HG03135 (cell line): Measurements from ENCODE around the gene PPOX.

ENCODE experiments used
- ATAC-seq: cut with Tn5 transposase; IDR thresholded peaks from one replicate; pipeline ENCODE4 v1.9.1; 2021; ENCODE audit warnings: mild to moderate bottlenecking, moderate library complexity; ENCODE audit not compliant: unreplicated experiment

The PPOX gene

DNA sequence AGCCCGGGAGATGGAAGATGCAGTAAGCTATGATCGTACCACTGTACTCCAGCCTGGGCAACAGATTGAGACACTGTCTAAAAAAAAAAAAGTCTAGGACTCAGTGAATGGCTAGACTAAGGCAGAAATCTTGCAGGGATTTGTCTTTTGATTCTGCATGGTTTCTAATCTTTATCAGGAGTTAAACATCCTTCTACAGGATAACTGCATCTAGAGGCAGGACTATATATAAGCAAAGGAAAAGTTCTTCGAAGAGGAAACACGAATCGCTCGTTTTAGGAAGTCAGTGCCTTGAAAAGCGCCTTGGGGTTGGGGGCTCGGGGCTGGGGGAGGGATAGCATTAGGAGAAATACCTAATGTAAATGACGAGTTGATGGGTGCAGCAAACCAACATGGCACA, 13.1 kb upstream of the PPOX start:
- ATAC-seq = no peak

DNA sequence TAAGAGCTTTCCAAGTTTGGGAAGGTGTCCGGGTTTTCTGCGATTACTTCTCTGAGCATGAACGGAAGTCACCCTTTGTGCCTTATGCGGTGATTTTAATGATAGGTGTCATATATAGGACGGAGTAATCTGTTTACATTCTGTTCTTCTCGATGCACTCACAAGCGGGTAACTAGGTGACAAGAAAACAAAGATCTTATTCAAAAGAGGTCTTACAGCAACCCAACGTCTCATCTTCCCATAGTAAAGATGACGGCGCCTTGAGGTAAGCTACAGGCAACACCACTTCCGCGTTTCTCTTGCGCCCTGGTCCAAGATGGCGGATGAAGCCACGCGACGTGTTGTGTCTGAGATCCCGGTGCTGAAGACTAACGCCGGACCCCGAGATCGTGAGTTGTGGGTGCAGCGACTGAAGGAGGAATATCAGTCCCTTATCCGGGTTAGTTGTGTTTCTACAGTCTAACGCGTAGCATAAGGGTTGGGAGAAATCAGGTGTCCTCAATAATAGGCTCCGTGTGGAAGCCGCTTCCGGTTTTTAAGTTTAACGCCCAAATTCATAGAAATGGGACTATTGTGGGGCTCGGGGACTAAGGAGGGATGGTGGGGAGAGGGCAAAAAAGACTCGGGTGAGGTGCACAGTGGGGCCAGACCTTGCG, 12.4 kb upstream of the PPOX start, which contains the start of gene UFC1:
TSS of gene UFC1 (plus strand) at position 297 of the 656 bp plus-strand sequence. CDS start at position 317, 20 bp downstream.
- ATAC-seq = peak; percentile 68

DNA sequence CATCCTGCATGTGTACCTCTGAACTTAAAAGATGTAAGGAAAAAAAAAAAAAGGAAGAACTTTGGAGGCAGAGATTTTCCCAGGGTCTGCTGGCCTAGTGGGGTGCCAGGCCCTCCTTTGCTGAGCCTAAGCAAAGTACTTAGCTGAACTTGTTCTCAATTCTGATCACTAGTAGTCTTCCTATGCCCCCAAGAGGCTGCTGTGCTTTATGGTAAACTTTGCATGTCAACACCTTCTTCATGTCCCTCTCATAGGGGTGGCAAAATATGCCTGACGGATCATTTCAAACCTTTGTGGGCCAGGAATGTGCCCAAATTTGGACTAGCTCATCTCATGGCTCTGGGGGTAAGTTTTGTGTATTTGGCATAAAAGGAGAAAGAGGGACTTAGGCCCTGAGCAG, 8.4 kb upstream of the PPOX start:
- ATAC-seq = no peak

DNA sequence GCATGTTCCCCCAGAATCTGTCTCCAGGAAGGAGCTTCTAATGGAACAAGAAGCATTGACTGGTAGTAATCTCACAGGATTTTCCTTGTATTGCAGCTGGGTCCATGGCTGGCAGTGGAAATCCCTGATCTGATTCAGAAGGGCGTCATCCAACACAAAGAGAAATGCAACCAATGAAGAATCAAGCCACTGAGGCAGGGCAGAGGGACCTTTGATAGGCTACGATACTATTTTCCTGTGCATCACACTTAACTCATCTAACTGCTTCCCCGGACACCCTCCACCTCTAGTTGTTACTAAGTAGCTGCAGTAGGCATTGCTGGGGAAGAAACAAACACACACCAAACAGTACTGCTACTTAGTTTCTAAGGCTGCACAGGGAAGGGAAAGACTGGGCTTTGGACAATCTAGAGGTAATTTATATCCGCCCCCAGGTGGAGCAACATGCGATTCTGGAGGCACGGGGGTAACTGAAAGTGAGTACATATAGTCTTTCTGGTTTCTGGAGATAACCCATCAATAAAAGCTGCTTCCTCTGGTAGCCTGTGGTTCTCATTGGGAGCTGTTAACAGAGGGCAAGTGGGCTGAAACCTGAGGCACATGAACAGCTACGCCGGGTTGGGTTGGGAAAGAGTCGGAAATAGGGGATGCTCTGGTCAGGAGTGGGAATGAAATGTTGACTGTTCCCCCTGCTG, 7.8 kb upstream of the PPOX start:
- no peak for ATAC-seq

DNA sequence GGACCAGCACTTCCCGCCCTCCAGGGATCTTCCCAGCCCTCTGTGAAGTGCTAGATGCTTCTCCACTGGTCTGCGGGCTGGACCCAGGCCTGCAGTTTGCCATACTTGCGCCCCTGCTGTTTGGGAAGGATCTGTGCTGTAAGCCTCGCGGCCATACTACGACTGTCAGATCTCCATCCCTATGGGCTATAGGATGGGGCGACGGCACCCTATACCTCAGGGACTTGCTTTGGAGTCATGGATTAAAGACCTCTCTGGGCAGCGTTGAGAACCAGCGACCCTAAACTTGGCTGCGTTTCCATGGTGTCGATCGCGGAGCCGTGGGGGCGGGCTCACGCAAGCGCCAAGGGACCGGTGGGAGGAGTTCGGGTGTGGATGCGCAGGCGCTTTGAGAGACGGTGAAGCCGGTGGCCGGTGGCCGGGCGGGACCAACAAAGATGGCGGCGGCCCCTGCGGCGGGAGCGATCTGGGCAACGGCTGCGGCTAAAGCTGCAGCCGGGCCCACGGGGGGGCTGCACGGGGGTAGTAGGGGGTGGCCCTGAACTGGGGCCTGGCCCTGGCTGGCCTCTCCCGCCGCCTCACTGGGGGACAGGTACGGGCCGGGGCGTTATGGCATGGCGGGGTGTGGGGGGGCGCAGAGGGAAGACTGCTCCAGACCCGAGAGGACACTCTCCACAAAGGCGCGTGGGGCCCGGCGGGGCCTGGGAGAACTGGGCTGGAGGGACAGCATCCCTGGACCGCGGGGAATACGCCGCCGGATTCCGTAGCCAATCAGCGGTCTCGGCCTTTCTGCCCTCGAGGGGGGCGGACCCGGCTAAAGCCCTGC, 6.9 kb upstream of the PPOX start, which contains the start of gene USP21:
TSS of gene USP21 (plus strand) at position 414 of the 826 bp plus-strand sequence. CDS start 1,141 bp downstream, outside the sequence.
- ATAC-seq = peak; percentile 71

DNA sequence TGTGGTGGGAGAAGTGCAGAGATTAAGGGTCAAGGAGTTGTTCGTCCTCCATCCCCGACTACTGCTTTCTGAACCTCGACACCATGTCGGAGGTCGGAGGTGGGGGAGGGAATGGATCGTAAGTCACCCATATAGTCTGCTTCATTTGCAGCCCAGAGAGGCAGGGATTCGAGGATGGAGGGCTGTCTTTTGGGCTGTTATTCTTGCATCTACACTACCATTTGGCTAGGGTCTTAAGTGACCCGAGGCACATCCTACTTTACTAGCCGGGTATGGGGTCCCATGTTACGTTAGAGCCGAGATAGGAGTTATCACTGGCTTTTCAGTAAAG, 6.3 kb upstream of the PPOX start:
- peak; percentile 4 for ATAC-seq

DNA sequence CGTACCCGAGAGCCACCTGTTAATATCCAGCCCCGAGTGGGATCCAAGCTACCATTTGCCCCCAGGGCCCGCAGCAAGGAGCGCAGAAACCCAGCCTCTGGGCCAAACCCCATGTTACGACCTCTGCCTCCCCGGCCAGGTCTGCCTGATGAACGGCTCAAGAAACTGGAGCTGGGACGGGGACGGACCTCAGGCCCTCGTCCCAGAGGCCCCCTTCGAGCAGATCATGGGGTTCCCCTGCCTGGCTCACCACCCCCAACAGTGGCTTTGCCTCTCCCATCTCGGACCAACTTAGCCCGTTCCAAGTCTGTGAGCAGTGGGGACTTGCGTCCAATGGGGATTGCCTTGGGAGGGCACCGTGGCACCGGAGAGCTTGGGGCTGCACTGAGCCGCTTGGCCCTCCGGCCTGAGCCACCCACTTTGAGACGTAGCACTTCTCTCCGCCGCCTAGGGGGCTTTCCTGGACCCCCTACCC, 5.5 kb upstream of the PPOX start:
- no peak for ATAC-seq

DNA sequence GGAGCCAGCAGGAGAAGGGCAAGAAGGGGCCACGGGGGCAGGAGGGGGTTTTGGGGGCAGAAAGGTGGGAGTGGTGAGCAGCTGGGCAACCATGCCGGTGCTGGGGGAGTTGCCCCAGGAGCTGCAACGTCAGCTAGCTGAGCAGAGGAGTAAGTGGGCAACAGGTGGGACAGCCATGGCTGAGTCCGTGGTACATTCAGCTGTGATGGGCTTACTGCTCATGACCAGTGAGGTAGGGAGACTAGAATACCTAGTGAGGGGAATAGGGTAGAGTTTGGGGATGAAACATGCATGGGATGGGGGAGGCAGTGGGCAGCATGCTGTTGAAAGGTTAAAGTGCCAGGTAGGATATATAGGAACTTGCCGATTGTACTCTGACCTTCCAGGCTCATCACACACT, 4.6 kb upstream of the PPOX start:
- no peak for ATAC-seq

DNA sequence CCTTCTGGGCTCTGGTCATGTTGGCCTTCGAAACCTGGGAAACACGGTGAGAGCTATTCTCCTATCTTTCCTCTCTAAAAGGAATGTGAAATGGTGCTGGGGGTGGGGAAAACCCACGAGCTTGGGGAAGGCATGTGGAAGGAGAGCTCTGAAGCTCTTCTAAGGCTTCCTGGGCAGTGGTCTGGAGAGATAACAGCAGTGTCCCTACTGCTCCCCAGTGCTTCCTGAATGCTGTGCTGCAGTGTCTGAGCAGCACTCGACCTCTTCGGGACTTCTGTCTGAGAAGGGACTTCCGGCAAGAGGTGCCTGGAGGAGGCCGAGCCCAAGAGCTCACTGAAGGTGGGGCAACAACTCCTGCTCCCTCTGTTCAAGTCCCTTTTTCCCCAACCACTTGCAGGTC, 4.2 kb upstream of the PPOX start:
- no peak for ATAC-seq

DNA sequence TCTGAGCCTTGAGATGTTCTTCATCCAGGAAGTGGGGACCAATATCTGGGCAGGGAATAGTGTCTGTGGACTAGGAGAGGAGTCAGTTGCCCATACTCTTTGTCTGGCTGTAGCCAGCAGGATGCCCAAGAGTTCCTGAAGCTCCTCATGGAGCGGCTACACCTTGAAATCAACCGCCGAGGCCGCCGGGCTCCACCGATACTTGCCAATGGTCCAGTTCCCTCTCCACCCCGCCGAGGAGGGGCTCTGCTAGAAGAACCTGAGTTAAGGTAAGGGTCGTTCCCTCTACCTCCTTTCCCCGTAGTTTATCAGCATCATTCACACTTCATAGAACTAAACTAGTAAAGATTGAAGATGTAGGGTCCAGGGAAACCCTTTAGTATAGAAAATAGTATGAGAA, 3.4 kb upstream of the PPOX start:
- no peak for ATAC-seq

DNA sequence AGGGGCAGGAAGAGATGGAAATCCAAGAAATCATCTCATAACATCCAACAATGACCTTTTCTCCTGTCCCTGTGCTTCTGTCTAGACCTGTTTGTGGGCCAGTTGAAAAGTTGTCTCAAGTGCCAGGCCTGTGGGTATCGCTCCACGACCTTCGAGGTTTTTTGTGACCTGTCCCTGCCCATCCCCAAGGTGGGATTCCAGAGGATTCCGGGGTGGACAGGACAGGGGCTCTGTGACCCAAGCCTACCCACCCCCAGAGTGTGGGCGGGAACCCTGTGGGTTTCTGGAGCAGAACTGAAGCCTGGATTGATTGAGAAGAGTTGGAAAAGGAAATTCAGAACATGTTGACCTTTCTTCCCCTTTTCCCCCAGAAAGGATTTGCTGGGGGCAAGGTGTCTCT, 2.4 kb upstream of the PPOX start:
- ATAC-seq = no peak

DNA sequence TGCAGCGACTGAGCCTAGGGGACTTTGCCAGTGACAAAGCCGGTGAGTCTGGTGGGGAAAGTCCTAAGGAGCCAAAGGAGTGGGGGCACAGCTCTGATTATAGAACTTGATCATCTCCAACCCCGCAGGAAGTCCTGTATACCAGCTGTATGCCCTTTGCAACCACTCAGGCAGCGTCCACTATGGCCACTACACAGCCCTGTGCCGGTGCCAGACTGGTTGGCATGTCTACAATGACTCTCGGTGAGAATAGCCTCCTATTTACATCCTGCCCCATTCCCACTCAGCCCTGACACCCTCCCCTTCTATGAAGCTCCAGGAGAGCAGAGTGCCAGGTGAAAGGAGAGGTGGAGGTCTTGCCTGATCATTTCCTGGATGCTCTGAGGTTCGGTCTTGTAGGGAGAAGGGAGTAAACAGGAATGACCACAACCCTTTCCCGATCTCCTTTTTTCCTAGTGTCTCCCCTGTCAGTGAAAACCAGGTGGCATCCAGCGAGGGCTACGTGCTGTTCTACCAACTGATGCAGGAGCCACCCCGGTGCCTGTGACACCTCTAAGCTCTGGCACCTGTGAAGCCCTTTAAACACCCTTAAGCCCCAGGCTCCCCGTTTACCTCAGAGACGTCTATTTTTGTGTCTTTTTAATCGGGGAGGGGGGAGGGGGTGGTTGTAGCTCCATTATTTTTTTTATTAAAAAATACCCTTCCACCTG, 1.2 kb upstream of the PPOX start:
- no peak for ATAC-seq

DNA sequence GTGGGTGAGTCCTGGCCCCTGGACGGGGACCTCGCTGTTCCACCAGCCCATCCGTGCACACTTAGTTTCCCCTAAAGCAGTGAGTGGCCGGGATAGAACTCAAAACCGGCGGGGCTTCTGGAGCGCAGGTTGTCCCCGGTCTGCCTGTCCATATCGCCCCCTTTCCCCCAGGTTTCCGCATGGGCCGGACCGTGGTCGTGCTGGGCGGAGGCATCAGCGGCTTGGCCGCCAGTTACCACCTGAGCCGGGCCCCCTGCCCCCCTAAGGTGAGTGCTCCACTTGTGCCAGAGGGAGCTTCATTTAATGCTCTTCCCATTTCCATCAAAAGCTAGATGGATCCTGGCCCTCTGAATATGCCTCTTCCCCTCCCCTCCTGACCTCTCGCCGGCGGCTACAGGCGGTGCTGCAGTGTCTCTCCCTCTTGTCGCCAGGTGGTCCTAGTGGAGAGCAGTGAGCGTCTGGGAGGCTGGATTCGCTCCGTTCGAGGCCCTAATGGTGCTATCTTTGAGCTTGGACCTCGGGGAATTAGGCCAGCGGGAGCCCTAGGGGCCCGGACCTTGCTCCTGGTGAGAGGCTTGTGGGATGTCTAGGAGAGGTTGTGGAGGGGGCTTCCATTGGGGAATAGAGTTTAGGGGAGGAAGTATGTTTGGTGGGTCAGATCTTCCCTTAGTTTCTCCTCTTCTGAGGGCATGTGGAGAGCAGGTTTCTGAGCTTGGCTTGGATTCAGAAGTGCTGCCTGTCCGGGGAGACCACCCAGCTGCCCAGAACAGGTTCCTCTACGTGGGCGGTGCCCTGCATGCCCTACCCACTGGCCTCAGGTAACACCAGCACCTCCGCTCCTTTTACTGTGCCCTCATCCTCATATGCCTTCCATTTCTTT, 683 bp downstream of the PPOX start:
- no peak for ATAC-seq

DNA sequence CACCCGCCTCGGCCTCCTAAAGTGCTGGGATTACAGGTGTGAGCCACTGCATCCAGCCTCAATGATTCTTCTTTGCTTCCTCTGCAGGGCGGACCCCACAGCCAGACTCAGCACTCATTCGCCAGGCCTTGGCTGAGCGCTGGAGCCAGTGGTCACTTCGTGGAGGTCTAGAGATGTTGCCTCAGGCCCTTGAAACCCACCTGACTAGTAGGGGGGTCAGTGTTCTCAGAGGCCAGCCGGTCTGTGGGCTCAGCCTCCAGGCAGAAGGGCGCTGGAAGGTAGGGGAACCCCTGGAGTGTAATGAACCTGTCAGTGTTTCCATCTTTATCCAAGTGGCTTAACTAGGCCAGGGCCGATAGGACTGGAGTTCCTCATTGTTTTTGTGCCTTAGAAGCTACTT, 2.7 kb downstream of the PPOX start:
- ATAC-seq = no peak

DNA sequence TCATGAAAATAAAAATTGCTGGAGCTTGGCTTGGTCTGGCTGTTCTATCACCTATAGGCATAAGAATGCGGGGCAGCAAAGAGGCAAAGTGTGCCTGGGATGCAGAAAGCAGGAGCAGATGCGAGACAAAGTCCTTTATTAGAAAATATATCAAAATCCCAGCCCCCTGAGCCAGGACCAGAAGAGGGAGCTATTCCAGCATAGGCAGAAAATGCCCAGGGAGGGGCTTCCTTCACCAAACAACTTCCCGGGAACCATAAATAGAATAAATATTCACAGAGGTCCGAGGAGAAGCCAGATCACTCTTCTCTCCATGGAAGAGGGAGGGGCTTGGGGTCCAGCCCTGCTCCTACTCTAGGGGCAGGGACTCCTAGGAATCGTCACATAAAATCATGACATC, 5.0 kb downstream of the PPOX start:
- ATAC-seq = no peak

DNA sequence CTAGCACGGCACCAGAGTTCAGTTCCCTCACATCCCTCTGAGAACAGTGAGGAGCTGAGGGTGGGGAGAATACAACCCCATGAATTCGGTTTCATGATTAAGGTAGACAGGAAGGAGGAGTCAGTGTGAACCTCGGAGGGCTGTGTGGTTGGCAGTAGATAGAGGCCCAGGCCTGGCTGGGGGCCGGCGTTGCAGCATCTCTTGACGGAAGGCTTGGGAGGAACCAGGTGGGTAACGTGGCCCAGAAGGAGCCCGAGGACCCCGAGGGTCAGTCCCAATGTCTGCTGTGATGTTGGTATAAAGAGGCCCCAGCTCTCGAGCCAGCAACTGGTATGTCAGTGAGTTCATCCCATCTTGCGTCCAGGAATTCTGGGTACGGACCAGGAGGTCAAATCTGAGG, 5.5 kb downstream of the PPOX start:
- ATAC-seq = no peak

DNA sequence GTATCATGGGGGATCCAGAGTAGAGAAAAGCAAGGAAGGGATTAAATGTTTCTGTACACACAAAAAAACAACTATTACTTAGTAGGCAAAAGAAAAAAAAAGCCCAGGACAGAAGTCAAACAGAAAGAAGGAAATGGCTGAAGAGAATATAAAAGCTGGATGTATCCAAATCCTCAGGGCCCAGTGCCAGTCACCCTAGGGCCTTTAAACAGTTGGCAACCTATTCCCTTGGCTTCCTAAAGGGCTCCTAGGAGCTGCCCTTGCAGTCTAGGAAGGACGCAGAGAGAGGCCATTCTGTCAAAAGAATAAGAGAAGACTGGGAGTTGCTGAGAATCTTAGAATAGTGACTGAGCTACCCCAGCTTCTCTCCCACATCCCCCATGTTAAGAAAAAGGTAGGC, 6.1 kb downstream of the PPOX start:
- no peak for ATAC-seq

DNA sequence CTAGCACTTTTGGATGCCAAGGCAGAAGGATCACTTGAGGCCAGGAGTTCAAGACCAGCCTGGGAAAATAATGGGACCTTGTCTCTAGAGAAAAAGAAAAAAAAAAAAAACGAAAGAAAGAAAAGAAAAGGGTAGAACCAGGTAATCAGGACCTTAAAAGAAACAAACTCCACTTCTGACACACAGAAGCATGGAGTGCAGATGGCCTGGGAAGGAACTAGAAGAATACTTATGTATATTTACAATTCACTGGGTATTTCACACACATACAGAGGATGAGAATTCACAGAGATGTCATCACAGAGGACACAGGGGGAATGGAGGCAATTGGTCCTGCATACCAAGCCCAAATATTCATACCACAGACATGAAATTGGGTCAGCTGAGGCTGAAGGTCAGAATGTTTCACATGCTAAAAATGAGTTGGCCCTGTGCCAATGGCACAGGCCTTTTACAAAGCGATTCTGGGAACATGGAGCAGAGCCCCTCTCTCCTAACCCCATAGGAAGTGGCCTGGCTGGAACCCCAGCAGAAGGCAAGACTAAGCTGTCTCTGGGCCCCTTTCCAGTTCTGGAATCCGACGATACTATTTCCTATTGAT, 6.7 kb downstream of the PPOX start:
- ATAC-seq = no peak

DNA sequence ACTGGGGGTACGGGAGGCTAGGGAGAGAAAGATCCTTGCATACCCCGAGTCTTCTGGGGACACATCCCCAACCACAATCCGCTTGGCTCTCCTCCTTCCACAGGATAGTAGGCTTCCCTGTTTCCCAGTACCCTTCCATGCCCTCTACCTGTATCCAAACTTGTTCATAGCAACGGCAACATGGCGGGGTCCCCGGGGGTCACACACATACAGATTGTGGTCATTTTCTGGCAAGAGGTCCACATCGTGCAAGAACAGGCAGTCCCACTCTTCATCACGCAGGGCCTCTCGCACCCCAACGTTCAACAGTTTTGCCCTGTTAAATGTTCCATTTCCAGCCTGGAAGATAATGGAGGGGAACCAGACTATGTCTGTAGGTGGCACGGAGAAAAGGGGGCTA, 7.5 kb downstream of the PPOX start:
- ATAC-seq = no peak

DNA sequence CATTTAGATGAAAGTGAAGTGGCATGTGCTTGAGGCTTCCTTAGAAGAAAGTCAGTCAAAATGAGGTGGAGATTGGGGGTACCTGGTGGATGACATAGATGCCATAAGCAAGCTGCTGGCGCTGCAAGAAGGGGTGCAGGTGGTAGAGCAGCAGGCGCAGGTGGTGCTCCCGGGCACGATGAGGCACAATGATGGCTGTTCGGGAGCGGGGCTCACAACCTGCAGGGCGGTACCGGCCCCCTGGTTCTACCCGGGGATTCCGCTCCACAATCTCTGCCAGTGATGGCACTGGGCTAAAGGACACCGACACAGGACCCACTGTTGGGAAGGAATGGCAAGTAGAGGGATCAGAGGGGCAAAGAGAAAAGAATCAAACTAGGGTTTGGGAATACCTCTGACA, 8.7 kb downstream of the PPOX start:
- no peak for ATAC-seq
